ENCODE measurements around the gene EIF3L. TPM values are rescaled to one million over a fixed set of nuclear protein-coding genes. Genes with fewer than 3 reads are reported as not detected.

Gene EIF3L
- polyA plus RNA-seq, 1 of the 3 experiments (the other 2 are of a cell fraction): 478 TPM

DNA sequence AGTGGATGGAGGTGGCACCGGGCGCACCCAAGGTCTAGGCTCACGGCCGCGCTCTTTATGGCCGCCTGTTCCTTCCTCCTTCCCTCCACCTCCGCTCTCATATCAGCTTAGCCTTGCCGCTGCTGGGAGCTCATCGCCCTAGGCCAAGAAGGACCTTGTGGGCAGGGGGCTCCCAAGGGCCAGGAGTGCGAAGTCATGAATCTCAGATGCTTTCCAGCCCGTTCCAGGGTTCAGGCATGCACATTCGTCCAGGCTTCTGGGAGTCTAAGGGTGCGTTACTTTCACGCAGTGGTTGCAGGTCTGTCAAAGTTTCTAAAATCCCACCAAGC is 30.1 kb upstream of the EIF3L start:
- TF ChIP-seq RFX5 (IDR thresholded peaks at IDR 0.05; ENCODE audit: low read length): no peak
- TF ChIP-seq POLR2AphosphoS5 (IDR thresholded peaks at IDR 0.05; ENCODE audit: low read depth, low read length): no peak
- TF ChIP-seq RXRA (IDR thresholded peaks at IDR 0.05; ENCODE audit: borderline replicate concordance, low read depth): no peak
- TF ChIP-seq TEAD4 (IDR thresholded peaks at IDR 0.05; ENCODE audit: borderline replicate concordance, insufficient read depth): no peak
- no peak for TF ChIP-seq SMC3 (IDR thresholded peaks at IDR 0.05; ENCODE audit: low read depth, low read length)
- no peak for TF ChIP-seq RAD21 (IDR thresholded peaks at IDR 0.05; ENCODE audit: low read length)
- no peak for TF ChIP-seq MAX (IDR thresholded peaks at IDR 0.05; ENCODE audit: low read depth)
- no peak for TF ChIP-seq GATA2 (CRISPR knock-in tag; IDR thresholded peaks at IDR 0.05)
- TF ChIP-seq, protein P1, sequence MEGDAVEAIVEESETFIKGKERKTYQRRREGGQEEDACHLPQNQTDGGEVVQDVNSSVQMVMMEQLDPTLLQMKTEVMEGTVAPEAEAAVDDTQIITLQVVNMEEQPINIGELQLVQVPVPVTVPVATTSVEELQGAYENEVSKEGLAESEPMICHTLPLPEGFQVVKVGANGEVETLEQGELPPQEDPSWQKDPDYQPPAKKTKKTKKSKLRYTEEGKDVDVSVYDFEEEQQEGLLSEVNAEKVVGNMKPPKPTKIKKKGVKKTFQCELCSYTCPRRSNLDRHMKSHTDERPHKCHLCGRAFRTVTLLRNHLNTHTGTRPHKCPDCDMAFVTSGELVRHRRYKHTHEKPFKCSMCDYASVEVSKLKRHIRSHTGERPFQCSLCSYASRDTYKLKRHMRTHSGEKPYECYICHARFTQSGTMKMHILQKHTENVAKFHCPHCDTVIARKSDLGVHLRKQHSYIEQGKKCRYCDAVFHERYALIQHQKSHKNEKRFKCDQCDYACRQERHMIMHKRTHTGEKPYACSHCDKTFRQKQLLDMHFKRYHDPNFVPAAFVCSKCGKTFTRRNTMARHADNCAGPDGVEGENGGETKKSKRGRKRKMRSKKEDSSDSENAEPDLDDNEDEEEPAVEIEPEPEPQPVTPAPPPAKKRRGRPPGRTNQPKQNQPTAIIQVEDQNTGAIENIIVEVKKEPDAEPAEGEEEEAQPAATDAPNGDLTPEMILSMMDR (IDR thresholded peaks at IDR 0.05): no peak
- no peak for TF ChIP-seq FOXJ3 (CRISPR knock-in tag; IDR thresholded peaks at IDR 0.05)
- no peak for TF ChIP-seq JUND (IDR thresholded peaks at IDR 0.05)
- no peak for TF ChIP-seq FOSL2 (IDR thresholded peaks at IDR 0.05; ENCODE audit: borderline replicate concordance, low read depth)
- no peak for TF ChIP-seq SIN3A (IDR thresholded peaks at IDR 0.05; ENCODE audit: borderline replicate concordance, low read depth, low read length)
- TF ChIP-seq YY1 (IDR thresholded peaks at IDR 0.05; ENCODE audit: low read depth): no peak
- TF ChIP-seq, protein P2, sequence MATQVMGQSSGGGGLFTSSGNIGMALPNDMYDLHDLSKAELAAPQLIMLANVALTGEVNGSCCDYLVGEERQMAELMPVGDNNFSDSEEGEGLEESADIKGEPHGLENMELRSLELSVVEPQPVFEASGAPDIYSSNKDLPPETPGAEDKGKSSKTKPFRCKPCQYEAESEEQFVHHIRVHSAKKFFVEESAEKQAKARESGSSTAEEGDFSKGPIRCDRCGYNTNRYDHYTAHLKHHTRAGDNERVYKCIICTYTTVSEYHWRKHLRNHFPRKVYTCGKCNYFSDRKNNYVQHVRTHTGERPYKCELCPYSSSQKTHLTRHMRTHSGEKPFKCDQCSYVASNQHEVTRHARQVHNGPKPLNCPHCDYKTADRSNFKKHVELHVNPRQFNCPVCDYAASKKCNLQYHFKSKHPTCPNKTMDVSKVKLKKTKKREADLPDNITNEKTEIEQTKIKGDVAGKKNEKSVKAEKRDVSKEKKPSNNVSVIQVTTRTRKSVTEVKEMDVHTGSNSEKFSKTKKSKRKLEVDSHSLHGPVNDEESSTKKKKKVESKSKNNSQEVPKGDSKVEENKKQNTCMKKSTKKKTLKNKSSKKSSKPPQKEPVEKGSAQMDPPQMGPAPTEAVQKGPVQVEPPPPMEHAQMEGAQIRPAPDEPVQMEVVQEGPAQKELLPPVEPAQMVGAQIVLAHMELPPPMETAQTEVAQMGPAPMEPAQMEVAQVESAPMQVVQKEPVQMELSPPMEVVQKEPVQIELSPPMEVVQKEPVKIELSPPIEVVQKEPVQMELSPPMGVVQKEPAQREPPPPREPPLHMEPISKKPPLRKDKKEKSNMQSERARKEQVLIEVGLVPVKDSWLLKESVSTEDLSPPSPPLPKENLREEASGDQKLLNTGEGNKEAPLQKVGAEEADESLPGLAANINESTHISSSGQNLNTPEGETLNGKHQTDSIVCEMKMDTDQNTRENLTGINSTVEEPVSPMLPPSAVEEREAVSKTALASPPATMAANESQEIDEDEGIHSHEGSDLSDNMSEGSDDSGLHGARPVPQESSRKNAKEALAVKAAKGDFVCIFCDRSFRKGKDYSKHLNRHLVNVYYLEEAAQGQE (IDR thresholded peaks at IDR 0.05; ENCODE audit: low read depth, low read length): no peak
- TF ChIP-seq TCF12 (IDR thresholded peaks at IDR 0.05): no peak
- no peak for TF ChIP-seq CHD2 (IDR thresholded peaks at IDR 0.05; ENCODE audit: low read length, partially characterized antibody)
- H4K20me1 ChIP-seq (ENCODE audit: insufficient read depth): no peaks in the 10 kb centered on the region
- H3K4me3 ChIP-seq (ENCODE audit: low read depth in 2 of 2, low read length in 1 of 2): no peak overlapping the region
- no peaks in the 10 kb centered on the region for H3K79me2 ChIP-seq (ENCODE audit: insufficient read depth)
- ChIA-PET POLR2A (no interaction called here), CTCF (interaction anchor here (0.8 to 14.0 kb wide), 6 partner anchors 9 to 88 kb away, joined by 3 to 182 read pairs (median 22); partner anchors contain the start of gene GCAT)
- H3K27ac ChIP-seq (ENCODE audit: low read depth in 2 of 2, low read length in 1 of 2): no peak overlapping the region
- H3K9me2 ChIP-seq: no peaks in the 10 kb centered on the region
- H3K36me3 ChIP-seq (replicated peaks in 1 of 2; ENCODE audit: control insufficient read depth in 1 of 2, insufficient read depth in 2 of 2, low read length in 1 of 2): peaks cover 0 to 7% of the 10 kb centered on the region in 2 experiments
- no peaks in the 10 kb centered on the region for H3K9me3 ChIP-seq
- H3K9ac ChIP-seq: no peak overlapping the region
- no peaks in the 10 kb centered on the region for H3F3A ChIP-seq (replicated peaks; ENCODE audit: insufficient read depth)
- H3K4me2 ChIP-seq: no peak overlapping the region
- H3K27me3 ChIP-seq (ENCODE audit: insufficient read depth): no peaks in the 10 kb centered on the region; the same call in 1 of the 2 replicates
- no peak for DNase-seq
- peaks cover 0 to 8% of the 10 kb centered on the region in 2 experiments; a peak in 1 of 4 replicates for H3K4me1 ChIP-seq (ENCODE audit: control insufficient read depth in 1 of 2, insufficient read depth in 2 of 2, low read depth in 1 of 2, low read length in 1 of 2)
- WGBS (ENCODE audit: low lambda C conversion rate): 90% methylated on average over 14 of the region's 14 CpGs
- H2AFZ ChIP-seq (ENCODE audit: low read depth): no peak overlapping the region

All from SK-N-SH (cell line).